ENCODE results near the gene TGM2.
A peak's percentile ranks its signal among the peaks of the same experiment; 100 is the strongest.

Gene TGM2

DNA sequence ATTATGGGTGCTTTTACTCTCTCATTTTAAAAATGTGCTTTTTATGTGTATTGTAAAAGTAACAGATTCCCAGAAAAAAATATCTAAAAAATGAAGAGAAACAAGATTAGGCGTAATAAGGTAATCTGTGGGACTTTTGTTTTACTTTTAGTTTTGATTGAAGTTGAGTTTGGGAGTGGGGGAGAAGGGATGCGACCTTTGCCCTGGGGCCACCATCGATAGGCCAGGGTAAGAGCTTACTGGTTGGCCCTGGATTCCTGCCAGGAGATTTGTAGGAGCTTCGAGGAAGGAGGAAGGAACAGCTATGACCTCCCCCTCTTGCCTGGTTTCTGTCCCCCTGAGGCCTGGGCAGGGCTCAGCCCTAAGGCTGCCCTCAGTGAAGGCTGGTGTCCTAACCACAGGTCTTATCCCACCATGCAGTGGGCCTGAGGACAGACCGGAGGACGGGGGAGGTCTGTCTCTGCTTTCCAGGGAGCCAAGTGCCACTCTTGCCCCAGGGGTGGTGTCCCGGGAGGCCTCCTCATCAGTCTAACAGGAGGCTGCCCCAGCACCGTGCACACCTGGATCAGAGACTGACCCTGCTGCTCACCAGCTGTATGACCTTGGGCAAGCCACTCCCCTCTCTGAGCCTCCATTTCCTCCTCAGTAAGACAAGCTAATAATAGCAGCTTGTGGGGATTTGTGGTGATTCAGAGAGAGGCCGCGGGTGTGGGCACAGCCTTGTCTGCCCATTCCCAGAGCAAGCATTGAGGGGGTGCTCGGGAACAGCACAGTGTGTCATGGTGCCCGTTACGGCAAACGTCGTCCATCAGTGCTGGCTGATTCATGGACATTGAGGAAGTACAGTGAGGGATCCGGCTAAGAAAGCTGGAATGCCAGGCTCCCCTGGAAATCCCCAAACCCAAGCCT is 21.2 kb downstream of the TGM2 start:
- TF ChIP-seq POLR2A (IDR thresholded peaks at IDR 0.05; ENCODE audit: low read depth, low read length): peak; percentile 60; the same call in 1 of the 2 replicates
- peak; percentile 33 for FAIRE-seq
- peak; percentile 78 for DNase-seq (ENCODE audit: insufficient read length, low spot score)

DNA sequence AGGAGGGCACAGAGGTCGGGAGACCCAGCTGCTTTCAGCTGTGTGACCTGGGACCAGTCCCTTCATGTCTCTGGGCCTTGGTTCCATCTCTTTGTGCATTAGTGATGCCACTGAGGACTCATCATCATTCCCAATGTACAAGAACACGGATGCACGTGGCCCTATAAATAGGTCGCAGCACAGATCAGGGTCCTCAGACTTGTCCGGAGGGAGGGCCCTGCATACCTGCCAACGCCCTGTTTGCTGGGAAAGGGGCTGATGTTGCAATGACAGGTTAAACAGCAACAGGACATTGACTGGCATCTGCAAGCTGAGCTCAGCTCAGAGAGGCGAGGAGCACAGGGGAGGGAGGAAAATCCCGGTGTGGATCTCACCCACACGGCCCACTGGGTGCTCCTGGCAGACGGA is 21.8 kb downstream of the TGM2 start:
- DNase-seq (ENCODE audit: insufficient read length, low spot score): no peak
- FAIRE-seq: no peak
- TF ChIP-seq POLR2A (IDR thresholded peaks at IDR 0.05; ENCODE audit: low read depth, low read length): no peak

DNA sequence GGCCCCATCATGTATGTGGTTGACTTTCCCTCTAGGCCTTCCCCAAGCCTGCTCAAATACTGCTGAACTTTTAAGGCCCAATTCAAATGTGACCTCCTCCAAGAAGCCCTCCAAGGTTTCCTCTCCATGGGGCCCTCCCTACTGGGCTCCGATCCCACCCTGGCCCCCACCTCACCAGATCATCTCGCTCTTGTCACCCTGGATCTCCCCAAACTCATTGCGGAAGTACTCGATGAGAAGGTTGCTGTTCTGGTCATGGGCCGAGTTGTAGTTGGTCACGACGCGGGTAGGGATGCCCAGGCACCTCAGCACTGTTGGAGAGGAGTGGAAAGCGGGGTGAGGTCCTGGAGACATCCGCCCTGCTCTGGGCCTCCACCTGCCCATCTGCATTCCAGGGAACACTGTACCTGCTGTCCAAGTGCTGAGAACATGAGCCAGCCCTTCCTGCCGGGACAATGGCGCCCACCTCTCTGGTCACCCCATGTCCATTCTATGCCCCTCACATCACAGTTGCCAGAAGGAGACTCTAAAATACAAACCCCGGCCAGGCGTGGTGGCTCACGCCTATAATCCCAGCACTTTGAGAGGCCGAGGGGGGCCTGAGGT is 23.1 kb downstream of the TGM2 start:
- no peak for FAIRE-seq
- DNase-seq (ENCODE audit: insufficient read length, low spot score): no peak
- TF ChIP-seq POLR2A (IDR thresholded peaks at IDR 0.05; ENCODE audit: low read depth, low read length): no peak

DNA sequence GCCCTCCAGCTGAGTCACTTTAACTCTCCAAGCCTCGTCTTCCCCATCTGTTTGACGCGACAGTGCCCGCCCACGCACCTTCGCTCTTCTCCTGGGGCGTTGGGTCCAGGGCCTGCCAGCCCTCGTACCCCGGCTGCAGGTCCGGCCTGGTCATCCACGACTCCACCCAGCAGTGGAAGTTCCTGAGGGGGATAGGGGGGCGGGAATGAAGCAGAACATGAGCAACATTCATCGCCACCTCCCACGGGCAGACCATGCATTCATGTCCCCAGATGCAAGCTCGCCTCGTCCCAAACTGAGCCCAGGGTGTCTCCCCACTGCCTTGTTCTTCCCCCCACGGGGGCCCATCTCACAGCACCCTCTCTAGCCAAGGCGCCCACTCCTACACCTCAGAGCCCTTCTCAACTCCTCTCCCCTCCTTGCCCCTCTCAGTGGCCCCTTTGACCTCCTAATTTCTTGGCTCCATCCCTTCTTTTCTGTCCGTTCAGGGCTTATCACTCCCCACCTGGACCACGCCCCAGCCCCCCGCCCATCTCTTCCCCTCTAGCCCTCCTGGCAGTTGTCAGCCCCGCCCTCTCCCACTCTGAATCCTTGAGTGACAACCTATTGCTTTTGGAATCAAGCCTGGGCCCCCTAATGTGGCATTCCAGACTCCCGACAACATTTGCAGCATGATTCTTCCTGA is 23.7 kb downstream of the TGM2 start:
- TF ChIP-seq POLR2A (IDR thresholded peaks at IDR 0.05; ENCODE audit: low read depth, low read length): no peak
- FAIRE-seq (no peak), DNase-seq (ENCODE audit: insufficient read length, low spot score) (no peak)

DNA sequence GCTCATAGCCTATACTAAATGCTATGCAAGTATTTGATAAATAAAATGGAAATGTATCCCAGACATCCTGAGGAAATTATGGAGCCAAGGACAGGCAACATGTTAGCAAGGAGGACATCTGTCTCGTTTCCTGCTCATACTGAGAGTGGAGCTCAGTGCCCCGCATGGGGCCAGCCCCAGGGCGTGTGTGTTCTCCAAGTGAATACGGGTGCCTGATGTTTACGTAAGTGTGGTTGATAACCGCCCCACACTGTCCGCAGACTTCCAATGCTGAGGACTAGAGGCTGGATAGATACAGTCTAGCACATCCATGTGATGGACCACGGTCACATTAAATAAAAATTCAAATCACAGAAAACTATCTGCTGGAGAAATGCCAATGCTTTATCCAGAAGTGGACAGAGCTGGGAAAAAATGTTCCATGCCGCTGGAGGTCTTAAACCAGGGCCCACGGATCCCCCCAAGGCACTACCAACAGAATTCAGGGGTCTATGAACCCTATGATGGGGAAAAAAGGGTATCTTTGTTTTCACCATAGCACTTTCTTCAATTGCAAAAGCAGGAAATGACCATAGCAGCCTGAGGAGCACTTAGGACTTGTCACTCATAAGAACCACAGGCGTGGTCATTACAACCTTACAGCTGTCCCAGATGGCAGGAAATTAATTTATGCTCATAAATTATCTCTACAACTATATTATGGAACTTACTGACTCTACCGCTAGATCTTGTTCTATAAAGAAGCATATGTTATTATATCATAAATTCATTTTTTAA is 24.9 kb downstream of the TGM2 start:
- FAIRE-seq: no peak
- TF ChIP-seq POLR2A (IDR thresholded peaks at IDR 0.05; ENCODE audit: low read depth, low read length): no peak
- no peak for DNase-seq (ENCODE audit: insufficient read length, low spot score)

DNA sequence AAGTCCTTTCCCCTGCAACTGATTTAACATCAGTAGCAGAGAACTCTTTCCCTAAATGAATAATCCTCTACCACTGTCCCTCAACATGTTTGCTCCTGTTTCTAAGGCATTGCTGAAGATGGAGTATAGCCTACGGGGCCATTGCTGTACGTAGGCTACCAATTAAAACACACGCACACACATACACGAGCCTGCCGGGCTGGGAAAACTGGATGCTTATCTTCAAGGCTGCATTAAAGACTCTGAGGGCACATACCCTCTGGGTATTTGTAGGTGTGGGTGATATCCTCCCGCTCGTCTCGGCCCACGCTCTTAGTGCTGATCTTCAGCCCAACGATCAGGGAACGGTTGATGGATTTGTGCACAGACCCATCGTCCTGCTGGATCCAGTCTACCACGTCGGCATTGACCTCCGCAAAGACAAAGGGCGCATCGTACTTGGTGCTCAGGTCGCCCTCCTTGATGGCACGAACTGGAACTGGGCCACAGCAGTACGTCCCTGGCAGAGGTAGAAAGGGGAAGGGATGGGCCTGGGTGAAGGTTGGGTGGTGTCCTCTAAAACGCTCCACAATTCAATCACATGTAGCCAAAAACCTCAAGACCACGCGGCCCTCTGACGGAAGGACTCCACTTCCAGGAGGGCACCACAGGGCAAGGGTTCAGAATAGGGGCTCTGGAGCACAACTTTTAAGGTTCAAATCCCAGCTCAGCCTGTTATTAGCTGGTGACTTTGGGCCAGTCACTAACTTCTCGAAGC is 25.7 kb downstream of the TGM2 start:
- TF ChIP-seq POLR2A (IDR thresholded peaks at IDR 0.05; ENCODE audit: low read depth, low read length): no peak
- DNase-seq (ENCODE audit: insufficient read length, low spot score) (no peak), FAIRE-seq (no peak)

DNA sequence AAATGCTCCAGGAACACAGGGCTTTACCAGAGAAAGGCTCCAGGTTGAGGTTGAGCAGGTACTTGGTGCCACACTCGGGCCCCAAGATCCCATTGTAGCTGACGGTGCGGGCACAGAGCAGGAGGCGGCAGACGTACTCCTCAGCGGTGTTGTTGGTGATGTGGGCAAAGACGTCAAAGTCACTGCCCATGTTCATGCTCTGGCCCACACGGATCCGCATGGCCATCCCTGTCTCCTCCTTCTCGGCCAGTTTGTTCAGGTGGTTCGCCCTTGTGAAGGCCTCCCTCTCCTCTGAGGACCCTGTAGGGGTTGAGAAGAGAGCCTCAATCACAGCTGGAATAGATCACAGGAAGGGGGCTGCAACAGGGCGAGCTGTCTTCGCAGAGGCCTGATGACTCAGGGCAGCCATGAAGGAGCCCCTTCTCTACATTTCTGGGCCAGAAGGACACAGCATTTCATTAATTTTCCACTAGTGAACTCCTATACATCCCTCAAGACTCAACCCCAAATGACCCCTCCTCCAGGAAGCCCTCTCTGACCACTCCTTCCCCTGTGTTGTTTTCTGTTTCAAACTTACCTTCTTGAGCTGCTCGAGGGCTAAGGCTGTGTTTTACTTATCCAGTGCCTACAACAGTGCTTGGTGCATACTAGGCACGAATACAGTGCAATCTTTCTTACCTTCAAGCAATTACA is 26.8 kb downstream of the TGM2 start:
- DNase-seq (ENCODE audit: insufficient read length, low spot score) (no peak), FAIRE-seq (no peak)
- TF ChIP-seq POLR2A (IDR thresholded peaks at IDR 0.05; ENCODE audit: low read depth, low read length): no peak

DNA sequence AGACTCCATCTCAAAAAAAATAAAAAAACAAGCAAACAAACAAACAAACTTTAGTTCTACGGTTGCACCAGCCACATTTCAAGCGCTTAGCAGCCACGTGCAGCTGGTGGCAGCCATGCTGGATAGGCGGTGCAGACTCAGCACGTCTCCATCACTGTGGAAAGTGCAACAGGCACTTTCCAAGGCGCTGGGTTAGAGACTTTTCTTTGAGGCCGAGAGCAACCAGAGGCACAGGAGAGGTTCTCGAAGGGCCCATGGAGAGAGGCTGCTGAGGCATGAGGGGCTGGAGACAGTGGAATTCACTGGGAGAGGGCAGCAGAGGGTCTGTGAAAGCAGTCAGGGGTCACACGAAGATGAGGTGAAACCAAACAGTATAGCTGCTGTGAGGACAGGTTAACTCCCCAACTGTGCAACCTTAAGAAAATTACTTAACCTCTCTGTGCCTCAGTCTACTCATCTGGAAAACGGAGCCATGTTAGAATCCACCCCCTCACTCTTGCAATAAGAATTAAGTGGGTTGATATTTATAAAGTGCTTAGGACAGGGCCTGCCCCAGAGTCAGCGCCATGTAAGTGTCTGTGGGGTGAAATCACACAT is 27.5 kb downstream of the TGM2 start:
- TF ChIP-seq POLR2A (IDR thresholded peaks at IDR 0.05; ENCODE audit: low read depth, low read length): no peak
- DNase-seq (ENCODE audit: insufficient read length, low spot score) (no peak), FAIRE-seq (no peak)

DNA sequence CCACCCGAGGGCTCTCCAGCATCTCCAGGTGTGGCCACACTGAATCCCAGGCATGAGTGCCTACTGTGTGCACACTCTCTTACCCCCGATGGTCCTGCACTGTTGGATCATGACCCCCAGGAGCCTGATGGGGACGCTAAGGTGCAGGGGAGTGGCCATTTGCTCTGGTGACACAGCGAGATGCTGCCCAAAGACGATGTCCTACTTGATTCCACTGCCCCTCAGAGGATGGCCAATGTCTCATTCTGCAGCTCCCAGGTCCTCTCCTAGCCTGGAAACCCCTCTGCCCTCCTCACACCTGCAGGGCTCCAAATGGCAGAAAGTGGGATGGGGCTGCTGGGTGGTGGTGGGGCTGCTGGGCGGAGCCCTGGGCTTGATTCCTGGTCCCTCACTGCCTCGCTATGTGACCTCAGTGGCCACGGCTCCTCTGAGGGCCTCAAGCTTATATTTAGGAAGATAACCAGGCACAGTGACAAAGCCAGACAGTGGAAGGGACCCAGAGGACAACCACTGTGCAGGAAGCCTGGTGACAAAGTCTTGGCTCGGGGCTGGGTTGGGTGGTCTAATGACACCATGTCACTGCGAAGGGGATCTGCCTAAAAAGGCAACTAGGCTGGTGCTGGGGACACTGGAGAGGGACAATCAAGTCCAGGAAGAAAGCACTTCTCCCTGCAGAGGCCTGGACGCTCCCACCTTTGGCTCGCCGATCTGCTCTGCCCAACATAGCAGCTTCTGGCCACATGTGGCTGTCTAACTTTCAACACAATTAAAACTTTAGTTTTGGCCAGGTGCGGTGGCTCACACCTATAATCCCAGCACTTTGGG is 28.4 kb downstream of the TGM2 start:
- FAIRE-seq: no peak
- TF ChIP-seq POLR2A (IDR thresholded peaks at IDR 0.05; ENCODE audit: low read depth, low read length): no peak
- no peak for DNase-seq (ENCODE audit: insufficient read length, low spot score)

DNA sequence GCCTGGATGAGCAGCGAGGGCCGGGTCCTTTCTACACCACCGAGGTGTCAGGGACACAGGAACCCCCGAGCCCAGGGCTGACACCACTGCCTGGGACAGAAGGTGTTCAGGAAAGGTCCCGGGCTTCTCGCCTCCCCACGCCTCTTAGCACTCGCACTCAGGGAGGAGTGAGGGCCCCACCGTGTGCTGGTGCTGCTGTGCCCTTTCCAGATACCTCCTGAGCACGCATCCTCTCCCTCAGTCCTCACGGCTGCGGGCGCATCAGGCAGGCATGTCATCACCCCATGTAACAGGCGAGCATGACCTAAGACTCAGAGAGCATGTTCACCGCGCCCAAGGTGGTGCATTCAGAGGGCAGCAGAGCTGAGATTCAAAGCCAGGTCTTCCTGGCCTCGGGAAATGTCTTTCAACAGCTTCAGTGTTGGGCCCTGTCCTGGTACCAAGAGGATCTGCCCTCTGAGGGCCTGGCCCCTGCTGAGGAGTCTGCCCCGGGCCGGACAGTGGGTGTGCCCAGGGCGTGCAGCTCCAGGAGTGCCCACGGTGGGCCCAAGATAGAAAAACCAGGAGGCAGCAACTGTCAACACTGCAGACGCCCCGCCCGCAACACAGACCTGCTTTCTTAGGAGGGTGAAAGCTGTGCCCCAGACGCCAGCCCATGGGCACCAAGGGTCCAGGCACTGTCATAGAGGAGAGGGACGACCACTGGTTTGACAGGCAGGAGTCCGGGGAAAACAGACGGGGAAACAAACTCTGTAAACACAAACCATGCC is 29.2 kb downstream of the TGM2 start:
- FAIRE-seq: no peak
- no peak for DNase-seq (ENCODE audit: insufficient read length, low spot score)
- TF ChIP-seq POLR2A (IDR thresholded peaks at IDR 0.05; ENCODE audit: low read depth, low read length): no peak

DNA sequence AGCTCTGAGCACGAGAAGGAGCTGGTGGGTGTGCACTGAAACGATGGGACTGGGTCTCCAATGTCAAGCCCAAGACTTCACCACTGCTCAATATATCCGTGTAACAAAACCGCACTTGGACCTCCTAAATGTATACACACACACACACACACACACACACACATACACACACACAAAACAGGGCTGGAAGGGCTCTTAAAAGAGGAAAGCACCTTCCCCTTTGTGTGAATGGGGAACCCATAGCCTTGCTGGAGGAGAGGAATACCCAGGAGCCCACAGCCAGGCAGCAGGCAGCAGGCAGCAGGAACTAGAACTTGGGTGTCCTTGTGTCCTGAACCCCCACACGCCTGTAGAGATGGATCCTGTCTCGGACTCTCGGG is 29.8 kb downstream of the TGM2 start:
- DNase-seq (ENCODE audit: insufficient read length, low spot score) (no peak), FAIRE-seq (no peak)
- no peak for TF ChIP-seq POLR2A (IDR thresholded peaks at IDR 0.05; ENCODE audit: low read depth, low read length)

All from H54 (cell line).